Measurements from ENCODE around the gene CAMSAP1.
A peak's percentile ranks its signal among the peaks of the same experiment; 100 is the strongest.
"Not testable (repeated sequence)": the region's sequence is repeated elsewhere in the genome, so short reads cannot be mapped to it uniquely, and the experiment has no call there.

Gene CAMSAP1

GRCh38 chr9:135920256-135920930 lies 13.0 kb upstream of the CAMSAP1 start:
- no peak for DNase-seq (ENCODE audit: low read depth)

DNA sequence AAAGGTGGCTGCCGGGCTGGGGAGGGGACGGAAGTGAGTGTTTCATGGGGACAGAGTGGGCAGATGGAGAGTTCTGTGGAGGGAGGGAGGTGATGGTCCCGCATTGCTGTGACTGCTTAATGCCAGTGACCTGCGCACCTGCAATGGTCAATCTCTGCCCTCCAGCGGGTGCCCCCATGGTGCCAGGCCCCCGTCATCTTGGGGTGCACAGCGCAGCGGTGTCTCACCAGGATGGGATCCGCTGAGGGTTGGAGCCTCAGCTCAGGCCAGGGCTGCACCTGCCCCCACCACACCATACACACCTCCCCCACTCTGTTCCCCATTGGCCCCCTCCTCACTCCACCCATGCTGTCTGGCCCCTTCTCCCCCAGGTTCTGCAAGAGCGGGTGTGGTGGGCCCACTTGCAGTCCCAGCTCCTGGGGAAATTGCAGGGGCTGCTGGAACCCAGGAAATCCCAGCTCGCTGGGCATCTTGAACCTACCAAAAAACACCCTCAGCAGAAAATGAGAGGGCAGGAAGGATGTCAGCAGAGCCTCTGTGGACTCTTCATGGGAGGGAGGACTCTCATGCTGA lies 12.1 kb upstream of the CAMSAP1 start:
- DNase-seq (ENCODE audit: low read depth): no peak

GRCh38 chr9:135916227-135916626 lies 8.9 kb upstream of the CAMSAP1 start:
- not testable (repeated sequence) for DNase-seq (ENCODE audit: low read depth)

GRCh38 chr9:135914921-135915320 lies 7.6 kb upstream of the CAMSAP1 start:
- DNase-seq (ENCODE audit: low read depth): no peak

- not testable (repeated sequence) for DNase-seq (ENCODE audit: low read depth)
These were observed 3.9 kb upstream of the CAMSAP1 start for GRCh38 chr9:135911233-135911632.

GRCh38 chr9:135910757-135911156 lies 3.4 kb upstream of the CAMSAP1 start:
- no peak for DNase-seq (ENCODE audit: low read depth)

- no peak for DNase-seq (ENCODE audit: low read depth)
These were observed 2.9 kb upstream of the CAMSAP1 start for GRCh38 chr9:135910216-135910615.

DNA sequence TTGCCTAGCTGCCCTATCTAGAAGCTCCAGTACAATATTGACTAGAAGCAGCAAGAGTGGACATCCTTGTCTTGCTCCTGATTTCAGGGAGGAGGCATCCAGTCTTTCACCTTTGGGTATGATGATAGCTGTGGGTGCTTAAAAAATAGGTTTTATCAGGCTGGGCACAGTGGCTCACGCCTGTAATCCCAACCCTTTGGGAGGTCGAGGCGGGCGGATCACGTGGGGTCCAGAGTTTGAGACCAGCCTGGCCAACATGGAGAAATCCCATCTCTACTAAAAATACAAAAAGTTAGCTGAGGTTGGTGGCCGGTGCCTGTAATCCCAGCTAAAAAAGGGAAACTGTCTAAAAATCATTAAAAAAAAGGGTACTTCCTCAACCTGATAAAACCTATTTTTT lies 2.0 kb upstream of the CAMSAP1 start:
- no peak for DNase-seq (ENCODE audit: low read depth)

GRCh38 chr9:135908754-135909204 lies 1.4 kb upstream of the CAMSAP1 start:
- no peak for DNase-seq (ENCODE audit: low read depth)

DNA sequence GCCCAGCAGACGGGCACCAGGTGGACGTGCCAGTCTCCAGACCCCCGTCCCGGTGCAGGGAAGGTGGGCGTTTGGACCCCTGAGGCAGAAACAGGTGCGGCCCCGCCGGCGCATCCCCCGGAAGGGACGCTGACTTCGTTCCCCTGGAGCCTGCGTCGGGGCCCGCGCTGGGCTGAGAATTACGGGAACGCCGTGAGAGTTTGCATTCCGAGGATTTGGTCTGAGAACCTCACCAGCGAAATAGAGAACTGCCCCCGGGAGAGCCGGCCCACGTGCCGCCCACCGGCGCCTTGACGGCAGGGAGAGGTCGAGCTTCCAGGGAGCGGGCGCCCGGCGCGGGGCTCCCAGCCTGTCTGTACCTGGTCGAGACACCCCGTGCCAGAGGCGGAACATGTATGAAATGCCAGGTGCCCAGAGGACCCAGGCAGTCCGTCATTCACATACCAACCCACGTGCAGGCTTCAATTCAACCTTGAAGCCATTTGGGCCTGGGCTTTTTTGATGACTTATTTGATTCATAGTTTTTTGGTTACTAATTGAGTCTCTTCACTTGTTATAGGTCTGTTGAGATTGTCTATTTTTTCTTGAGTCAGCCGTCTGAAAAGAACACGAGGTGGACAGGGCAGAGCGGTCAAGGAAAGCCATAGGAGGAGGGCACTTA lies 877 bp upstream of the CAMSAP1 start:
- no peak for DNase-seq (ENCODE audit: low read depth)

DNA sequence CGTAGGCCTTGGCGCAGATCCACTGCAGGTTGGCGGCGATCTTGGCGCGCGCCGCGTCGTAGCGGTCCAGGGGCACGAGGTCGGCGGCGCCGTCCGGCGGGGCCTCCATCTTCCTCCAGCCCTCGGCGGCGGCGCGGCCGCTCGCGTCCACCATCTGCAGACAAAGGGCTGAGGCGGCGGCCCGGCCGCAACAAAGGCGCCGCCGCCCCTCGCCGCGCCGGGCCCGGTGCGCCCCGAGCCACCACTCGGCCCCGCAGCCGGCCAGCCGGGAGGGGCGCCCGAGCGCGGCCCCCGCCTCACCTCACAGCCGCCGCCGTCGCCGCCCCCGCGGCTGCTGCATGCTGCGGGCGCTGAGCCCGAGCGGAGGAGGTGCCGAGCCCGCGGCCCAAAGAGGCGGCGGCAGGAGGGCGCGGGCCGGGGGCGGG lies 328 bp downstream of the CAMSAP1 start:
- DNase-seq (ENCODE audit: low read depth): no peak

- DNase-seq (ENCODE audit: low read depth): no peak
These were observed 898 bp downstream of the CAMSAP1 start for GRCh38 chr9:135906291-135907005.

- DNase-seq (ENCODE audit: low read depth): peak; percentile 73
These were observed 1.7 kb downstream of the CAMSAP1 start for GRCh38 chr9:135905380-135906258.

GRCh38 chr9:135903786-135904520 lies 3.4 kb downstream of the CAMSAP1 start:
- no peak for DNase-seq (ENCODE audit: low read depth)

DNA sequence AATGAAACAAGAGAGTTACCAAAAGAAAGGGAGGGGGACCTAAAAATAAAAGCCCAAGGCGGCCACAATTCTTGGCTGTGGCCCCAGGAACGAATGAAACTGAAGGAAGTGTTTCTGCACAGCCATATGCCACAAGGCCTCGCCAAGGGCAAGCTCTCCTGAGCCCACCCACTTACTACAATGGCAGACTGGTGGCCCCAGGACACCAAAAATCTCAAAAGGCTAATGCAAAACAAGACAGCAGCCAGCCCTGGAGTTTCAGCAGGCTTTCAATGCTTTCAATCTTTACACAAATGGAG lies 4.0 kb downstream of the CAMSAP1 start:
- no peak for DNase-seq (ENCODE audit: low read depth)

- no peak for DNase-seq (ENCODE audit: low read depth)
These were observed 4.5 kb downstream of the CAMSAP1 start for GRCh38 chr9:135902655-135903357.

- DNase-seq (ENCODE audit: low read depth): no peak
These were observed 5.5 kb downstream of the CAMSAP1 start for GRCh38 chr9:135901826-135902225.

DNA sequence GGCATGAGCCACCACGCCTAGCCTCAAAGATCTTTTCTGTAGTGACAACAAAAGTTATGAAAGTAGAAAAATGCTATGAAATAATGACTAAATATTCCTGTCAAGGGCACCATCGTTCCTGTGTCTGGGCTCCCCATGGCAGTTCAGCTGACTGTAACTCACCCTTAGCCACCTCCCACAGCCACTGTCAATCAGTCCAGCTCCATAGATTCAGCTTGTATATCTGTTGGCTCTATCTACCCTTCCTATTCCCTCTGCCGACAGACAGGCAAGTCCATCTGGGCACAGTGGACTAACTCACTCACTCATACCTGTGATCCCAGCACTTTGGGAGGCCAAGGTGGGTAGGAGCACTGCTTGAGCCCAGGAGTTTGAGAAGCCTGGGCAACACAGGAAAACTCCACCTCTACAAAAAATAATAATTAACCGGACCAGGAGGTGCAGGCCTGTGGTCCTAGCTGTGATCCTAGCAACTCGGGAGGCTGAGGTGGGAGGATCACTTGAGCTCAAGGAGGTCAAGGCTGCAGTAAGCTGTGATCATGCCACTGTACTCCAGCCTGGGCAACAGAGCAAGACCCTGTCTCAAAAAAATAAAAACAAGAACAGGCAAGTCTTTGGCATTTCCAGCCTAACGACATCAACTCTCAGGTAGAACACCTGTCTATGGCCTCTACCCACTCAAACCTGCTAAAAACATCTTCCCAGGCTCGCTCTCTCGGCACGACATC lies 6.2 kb downstream of the CAMSAP1 start:
- DNase-seq (ENCODE audit: low read depth): no peak

DNA sequence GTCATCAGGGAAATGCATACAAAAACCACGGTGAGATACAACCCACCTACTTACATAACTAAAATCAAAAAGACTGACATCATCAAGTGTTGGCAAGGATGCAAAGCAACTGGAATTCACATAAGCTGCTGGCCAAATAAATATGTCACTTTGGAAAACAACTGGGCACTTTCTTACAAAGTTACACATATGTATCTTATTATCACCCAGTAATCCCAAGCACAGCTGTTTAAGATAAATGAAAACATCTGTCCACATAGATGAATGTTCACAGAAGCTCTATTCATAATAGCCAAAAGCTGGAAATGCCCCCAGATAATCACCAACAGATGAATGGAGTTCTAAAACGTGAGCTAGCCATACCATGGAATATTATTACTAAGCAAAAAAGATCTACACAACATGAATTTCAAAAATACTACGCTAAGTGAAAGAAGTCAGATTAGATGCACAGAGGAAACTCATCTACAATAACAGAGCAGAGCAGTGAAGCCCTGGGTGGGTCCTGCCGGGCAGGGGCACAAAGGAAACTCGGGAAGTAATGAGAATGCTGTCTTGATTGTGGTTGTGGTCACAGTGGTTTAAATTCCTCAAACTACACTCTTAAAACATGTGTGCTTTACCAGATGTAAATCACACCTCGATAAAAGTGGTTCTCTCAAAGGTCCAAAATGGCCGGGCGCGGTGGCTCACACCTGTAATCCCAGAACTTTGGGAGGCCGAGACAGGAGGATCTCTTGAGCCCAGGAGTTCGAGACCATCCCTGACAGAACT lies 8.5 kb downstream of the CAMSAP1 start:
- DNase-seq (ENCODE audit: low read depth): no peak

All from stimulated activated CD4-positive, alpha-beta T cell treated with anti-CD3 and anti-CD28 coated beads, Interleukin-2, amount 100 ng/mL, for 4 hours (primary cell).